ENCODE data around the gene UBN1.

- TF ChIP-seq CTCF (conservative IDR thresholded peaks at IDR 0.05; ENCODE audit: low read depth, low read length) (no peak), EZH2 (IDR thresholded peaks at IDR 0.05; ENCODE audit: borderline replicate concordance, low read depth, low read length, poor library complexity, severe bottlenecking) (no peak)
Observed at GRCh38 chr16:4806280-4806679, 41.0 kb upstream of the UBN1 start.

All from A673 (cell line).